ENCODE data around the gene DNAJC5G.
A peak's percentile ranks its signal among the peaks of the same experiment; 100 is the strongest.
"Not testable (repeated sequence)": the region's sequence is repeated elsewhere in the genome, so short reads cannot be mapped to it uniquely, and the experiment has no call there.

Gene DNAJC5G

DNA sequence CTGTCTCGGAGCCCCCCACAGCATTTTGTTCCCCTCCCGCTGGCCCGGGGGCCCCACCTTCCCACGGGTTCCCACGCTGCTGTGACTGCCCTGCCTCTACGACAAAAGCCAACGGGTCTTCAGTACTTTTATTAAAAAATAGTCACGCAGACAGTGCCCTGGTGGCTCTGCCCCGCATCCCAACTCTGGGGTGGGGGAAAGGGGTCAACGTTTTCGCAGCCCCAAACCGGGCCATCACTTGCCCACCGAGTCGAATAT lies 32.0 kb downstream of the DNAJC5G start:
- Mint-ChIP-seq H3K27me3 (peaks cover 33% of the 10 kb centered on the region), H3K27ac (no peak overlapping the region), H3K4me1 (peaks cover 21% of the 10 kb centered on the region), H3K36me3 (peaks cover 23% of the 10 kb centered on the region), H3K9me3 (no peaks in the 10 kb centered on the region), H3K4me3 (peak overlapping the region; percentile 55)
- ATAC-seq: peak; percentile 3

- Mint-ChIP-seq H3K4me1 (peaks cover 20% of the 10 kb centered on the region), H3K4me3 (peak overlapping the region; percentile 55)
Measured at GRCh38 chr2:27307545-27308358, 32.5 kb downstream of the DNAJC5G start.

GRCh38 chr2:27308359-27308881 lies 33.2 kb downstream of the DNAJC5G start, which contains the start of gene UCN:
Gene UCN (minus strand): TSS chr2:27308445. CDS start chr2:27307895, 550 bp downstream.
- peak within 1 kb of the TSS; percentile 55 for H3K4me3 Mint-ChIP-seq

More at GRCh38 chr2:27307545-27308358, 32.5 kb downstream of the DNAJC5G start:
- H3K9me3 Mint-ChIP-seq: no peaks in the 10 kb centered on the region
- peaks cover 28% of the 10 kb centered on the region for H3K36me3 Mint-ChIP-seq
- ATAC-seq: no peak
- peaks cover 33% of the 10 kb centered on the region for H3K27me3 Mint-ChIP-seq
- no peak overlapping the region for H3K27ac Mint-ChIP-seq

DNA sequence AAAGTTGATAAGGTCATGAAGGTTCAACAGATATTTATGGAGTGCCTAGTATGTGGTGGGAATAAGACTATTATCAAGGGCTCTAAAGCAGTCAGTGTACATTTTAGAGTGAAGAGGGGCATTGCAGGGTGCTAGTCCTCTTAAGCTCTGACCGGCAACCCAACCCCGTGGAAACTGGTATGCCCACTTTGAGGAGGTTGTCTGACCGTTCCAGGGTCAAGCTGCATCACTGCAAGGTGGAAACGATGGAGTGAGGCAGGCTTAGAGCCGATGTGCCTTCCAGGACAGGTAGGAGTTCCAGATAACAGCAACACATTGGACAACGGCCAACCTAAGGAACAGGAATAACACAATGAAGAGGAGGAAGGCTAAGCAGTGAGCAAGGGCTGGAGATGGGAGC lies 34.4 kb downstream of the DNAJC5G start:
- ATAC-seq: no peak
- Mint-ChIP-seq H3K9me3 (no peaks in the 10 kb centered on the region), H3K27ac (no peak overlapping the region), H3K27me3 (peaks cover 30% of the 10 kb centered on the region), H3K36me3 (peaks cover 33% of the 10 kb centered on the region), H3K4me1 (peaks cover 16% of the 10 kb centered on the region), H3K4me3 (no peak overlapping the region)

More at GRCh38 chr2:27308359-27308881, 33.2 kb downstream of the DNAJC5G start, which contains the start of gene UCN:
- ATAC-seq: no peak
- H3K36me3 Mint-ChIP-seq: peaks cover 33% of the 10 kb centered on the region
- no peak within 1 kb of the TSS for H3K27ac Mint-ChIP-seq
- H3K27me3 Mint-ChIP-seq: peaks cover 33% of the 10 kb centered on the region
- peaks cover 16% of the 10 kb centered on the region for H3K4me1 Mint-ChIP-seq
- H3K9me3 Mint-ChIP-seq: no peaks in the 10 kb centered on the region

- Mint-ChIP-seq H3K9me3 (no peaks in the 10 kb centered on the region), H3K4me1 (peaks cover 3% of the 10 kb centered on the region), H3K27ac (no peak overlapping the region), H3K27me3 (peaks cover 5% of the 10 kb centered on the region), H3K4me3 (no peak overlapping the region), H3K36me3 (peaks cover 51% of the 10 kb centered on the region)
- ATAC-seq: no peak
Measured at GRCh38 chr2:27312152-27312551, 36.9 kb downstream of the DNAJC5G start.

DNA sequence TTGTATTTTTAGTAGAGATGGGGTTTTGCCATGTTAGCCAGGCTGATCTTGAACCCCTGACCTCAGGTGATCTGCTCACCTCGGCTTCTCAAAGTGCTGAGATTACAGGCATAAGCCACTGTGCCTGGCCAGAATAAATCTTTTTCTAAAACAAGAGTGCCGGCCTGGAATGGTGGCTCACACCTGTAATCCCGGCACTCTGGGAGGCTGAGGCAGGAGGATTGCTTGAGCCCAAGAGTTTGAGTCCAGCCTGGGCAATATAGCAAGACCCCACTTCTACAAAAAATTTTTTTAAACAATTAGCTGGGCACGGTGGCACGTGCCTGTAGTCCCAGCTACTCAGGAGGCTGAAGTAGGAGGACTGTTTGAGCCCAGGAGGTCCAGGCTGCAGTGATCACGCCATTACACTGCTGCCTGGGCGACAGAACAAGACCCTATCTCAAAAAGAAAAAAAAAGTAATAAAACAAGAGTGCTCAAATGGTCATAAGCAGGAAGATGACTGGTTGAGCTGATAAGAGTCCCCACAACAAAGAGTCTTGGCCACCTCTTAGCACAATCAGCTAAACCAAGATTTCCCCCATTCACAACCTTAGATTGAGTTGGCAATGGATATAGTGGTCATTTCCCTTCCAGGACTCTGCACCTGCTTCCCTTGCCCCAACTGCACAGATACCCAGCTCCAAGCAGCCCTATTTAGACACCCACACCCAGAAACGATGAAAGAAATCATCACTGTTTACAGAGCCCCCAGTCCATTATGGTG lies 38.8 kb downstream of the DNAJC5G start:
- Mint-ChIP-seq H3K27me3 (no peaks in the 10 kb centered on the region), H3K27ac (no peak overlapping the region), H3K9me3 (no peaks in the 10 kb centered on the region), H3K4me3 (no peak overlapping the region), H3K4me1 (no peaks in the 10 kb centered on the region), H3K36me3 (peaks cover 51% of the 10 kb centered on the region)
- ATAC-seq: no peak

- no peaks in the 10 kb centered on the region for H3K9me3 Mint-ChIP-seq
- no peaks in the 10 kb centered on the region for H3K4me1 Mint-ChIP-seq
- H3K27me3 Mint-ChIP-seq: no peaks in the 10 kb centered on the region
- H3K4me3 Mint-ChIP-seq: no peak overlapping the region
- no peak overlapping the region for H3K27ac Mint-ChIP-seq
- peaks cover 45% of the 10 kb centered on the region for H3K36me3 Mint-ChIP-seq
- no peak for ATAC-seq
Measured at GRCh38 chr2:27314709-27315108, 39.5 kb downstream of the DNAJC5G start.

DNA sequence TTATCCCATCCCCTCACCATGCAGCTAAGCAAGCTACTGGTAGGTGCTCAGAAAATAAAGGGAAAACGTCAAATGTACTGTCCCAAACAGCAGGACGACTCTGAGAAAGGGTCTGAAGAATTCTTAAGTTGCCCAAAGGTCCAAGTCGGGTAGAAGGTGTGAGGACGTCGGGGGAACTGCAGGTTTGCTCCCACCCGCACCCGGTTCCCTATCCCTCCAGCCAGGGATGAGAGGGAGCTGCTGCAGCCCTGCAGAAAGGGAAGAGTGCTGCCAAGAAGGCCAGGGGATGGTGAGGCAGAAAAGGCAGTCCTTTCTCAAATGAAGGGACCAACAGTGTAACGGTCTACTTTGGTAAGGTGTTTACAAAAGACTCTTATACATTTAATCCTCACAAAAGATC lies 39.9 kb downstream of the DNAJC5G start:
- no peaks in the 10 kb centered on the region for H3K27me3 Mint-ChIP-seq
- H3K4me1 Mint-ChIP-seq: no peaks in the 10 kb centered on the region
- peaks cover 41% of the 10 kb centered on the region for H3K36me3 Mint-ChIP-seq
- H3K4me3 Mint-ChIP-seq: no peak overlapping the region
- no peak overlapping the region for H3K27ac Mint-ChIP-seq
- no peaks in the 10 kb centered on the region for H3K9me3 Mint-ChIP-seq
- ATAC-seq: no peak

DNA sequence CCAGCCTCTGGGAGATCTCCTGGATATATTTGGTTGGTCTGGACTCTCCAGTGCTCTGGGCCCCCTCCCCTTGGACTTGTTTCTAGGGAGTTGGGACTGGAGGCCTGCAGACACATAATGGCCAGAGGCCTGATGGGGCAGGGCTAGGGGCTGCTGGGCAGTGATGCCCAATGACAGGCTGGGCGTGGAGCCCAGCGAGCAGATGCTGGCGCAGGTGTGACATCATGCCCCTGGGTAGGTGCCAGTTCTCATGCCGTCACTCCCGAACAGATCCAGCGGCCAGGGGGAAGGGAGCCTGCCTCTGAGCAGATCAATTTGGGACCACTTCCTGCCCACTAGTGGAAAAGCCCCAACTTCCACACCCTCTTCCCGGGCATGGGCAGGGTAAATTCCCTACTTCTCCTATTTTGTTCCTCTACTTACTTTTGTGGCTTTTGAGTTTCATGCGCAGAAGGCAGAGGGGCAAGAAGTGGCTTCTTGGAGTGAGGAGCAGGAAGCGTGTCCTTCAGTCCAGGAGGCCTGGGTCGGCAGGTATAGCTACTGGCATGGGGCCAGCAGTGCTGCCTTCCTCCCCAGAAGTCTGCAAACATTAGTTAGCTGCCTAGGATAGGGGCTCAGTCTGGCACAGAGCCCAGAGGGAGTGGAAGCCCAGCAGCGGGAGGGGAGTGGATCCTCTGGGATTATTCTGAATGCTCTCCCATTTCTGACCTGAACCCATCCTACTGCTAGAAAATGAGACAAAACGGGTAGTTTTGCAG lies 41.6 kb downstream of the DNAJC5G start:
- Mint-ChIP-seq H3K27ac (no peak overlapping the region), H3K9me3 (no peaks in the 10 kb centered on the region), H3K36me3 (peaks cover 38% of the 10 kb centered on the region), H3K4me1 (peaks cover 8% of the 10 kb centered on the region), H3K27me3 (no peaks in the 10 kb centered on the region), H3K4me3 (no peak overlapping the region)
- ATAC-seq: no peak

DNA sequence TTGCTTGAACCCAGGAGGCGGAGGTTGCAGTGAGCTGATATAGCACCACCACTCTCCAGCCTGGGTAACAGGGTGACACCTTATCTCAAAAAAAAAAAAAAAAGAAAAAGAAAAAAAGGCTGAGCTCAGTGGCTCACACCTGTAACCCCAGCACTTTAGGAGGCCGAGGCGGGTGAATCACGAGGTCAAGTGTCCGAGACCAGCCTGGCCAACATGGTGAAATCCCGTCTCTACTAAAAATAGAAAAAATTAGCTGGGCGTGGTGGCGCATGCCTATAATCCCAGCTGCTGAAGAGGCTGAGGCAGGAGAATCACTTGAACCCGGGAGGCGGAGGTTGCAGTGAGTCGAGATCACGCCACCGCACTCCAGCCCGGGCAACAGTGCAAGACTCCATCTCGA lies 44.6 kb downstream of the DNAJC5G start:
- not testable (repeated sequence) for H3K27ac Mint-ChIP-seq, H3K9me3 Mint-ChIP-seq, H3K27me3 Mint-ChIP-seq, ATAC-seq, H3K4me3 Mint-ChIP-seq
- peaks cover 22% of the 10 kb centered on the region for H3K36me3 Mint-ChIP-seq
- peaks cover 22% of the 10 kb centered on the region for H3K4me1 Mint-ChIP-seq

GRCh38 chr2:27320958-27321543 lies 45.8 kb downstream of the DNAJC5G start:
- no peak overlapping the region for H3K27ac Mint-ChIP-seq
- no peak overlapping the region for H3K4me3 Mint-ChIP-seq
- no peaks in the 10 kb centered on the region for H3K27me3 Mint-ChIP-seq
- peaks cover 22% of the 10 kb centered on the region for H3K4me1 Mint-ChIP-seq
- no peak for ATAC-seq
- peaks cover 22% of the 10 kb centered on the region for H3K36me3 Mint-ChIP-seq
- H3K9me3 Mint-ChIP-seq: no peaks in the 10 kb centered on the region

- no peaks in the 10 kb centered on the region for H3K27me3 Mint-ChIP-seq
- peak overlapping the region; percentile 97 for H3K4me3 Mint-ChIP-seq
- peaks cover 22% of the 10 kb centered on the region for H3K4me1 Mint-ChIP-seq
- H3K36me3 Mint-ChIP-seq: peaks cover 25% of the 10 kb centered on the region
- peak; percentile 72 for ATAC-seq
- H3K9me3 Mint-ChIP-seq: no peaks in the 10 kb centered on the region
- peak overlapping the region; percentile 99 for H3K27ac Mint-ChIP-seq
Measured at GRCh38 chr2:27322301-27322765, 47.1 kb downstream of the DNAJC5G start.

GRCh38 chr2:27322766-27323595 lies 47.7 kb downstream of the DNAJC5G start, which contains the start of gene MPV17:
Gene MPV17 (minus strand): TSS chr2:27323097. CDS start chr2:27322517, 580 bp downstream.
- Mint-ChIP-seq H3K4me1 (peaks cover 22% of the 10 kb centered on the region), H3K36me3 (peaks cover 30% of the 10 kb centered on the region), H3K4me3 (peak within 1 kb of the TSS; percentile 97), H3K9me3 (no peaks in the 10 kb centered on the region), H3K27me3 (no peaks in the 10 kb centered on the region), H3K27ac (peak within 1 kb of the TSS; percentile 99)
- ATAC-seq: peak; percentile 98
